Panc1 (cell line): ENCODE results near the gene MRC2.

ENCODE experiments used
- CTCF ChIP-seq: fragments of 450-650 bp; IDR thresholded peaks from 2 replicates; pipeline ENCODE4 v1.5.1; 2017; ENCODE audit warnings: mild to moderate bottlenecking
- REST ChIP-seq, 2 experiments: IDR thresholded peaks; 2 replicates each; pipeline ENCODE4 v1.6.1; 2011 to 2012; ENCODE audit warnings: low read depth in 2 of 2, control low read depth in 1 of 2, low read length in 1 of 2, mild to moderate bottlenecking in 1 of 2, moderate library complexity in 1 of 2; ENCODE audit not compliant: insufficient read depth in 1 of 2

GRCh38 chr17:62705778-62706597 lies 78.5 kb downstream of the MRC2 start:
- TF ChIP-seq CTCF: no peak
- TF ChIP-seq REST (IDR thresholded peaks at IDR 0.05; ENCODE audit: insufficient read depth in 1 of 2, low read depth in 2 of 2, low read length in 1 of 2): no peak
